Keratinocyte (primary cell): ENCODE measurements around the gene FXYD5.
"Not testable (repeated sequence)": the region's sequence is repeated elsewhere in the genome, so short reads cannot be mapped to it uniquely, and the experiment has no call there.

ENCODE experiments used
- CTCF ChIP-seq, 3 experiments: IDR thresholded peaks in 1 of 3; conservative IDR thresholded peaks in 1 of 3; optimal IDR thresholded peaks in 1 of 3; 2 replicates in 2 of 3; 3 replicates in 1 of 3; pipeline versions ENCODE3 to v1.5.1; 2011; ENCODE audit warnings: low read length in 3 of 3, mild to moderate bottlenecking in 3 of 3, moderate library complexity in 2 of 3, control low read depth in 1 of 3, inconsistent platforms in 1 of 3; ENCODE audit not compliant: insufficient read depth in 2 of 3; ENCODE audit errors: extremely low read depth in 1 of 3
- EZH2 ChIP-seq: IDR thresholded peaks from one replicate; pipeline ENCODE4 v1.6.1; 2012; ENCODE audit warnings: inconsistent platforms, mild to moderate bottlenecking, low read length, moderate library complexity

GRCh38 chr19:35153129-35153522, 1.4 kb upstream of the FXYD5 start:
- TF ChIP-seq CTCF (optimal IDR thresholded peaks at IDR 0.05 in 1 of 3, IDR thresholded peaks at IDR 0.05 in 1 of 3, conservative IDR thresholded peaks at IDR 0.05 in 1 of 3; ENCODE audit: extremely low read depth in 1 of 3, insufficient read depth in 2 of 3, low read length in 3 of 3); EZH2: not testable (repeated sequence)
